H1 (cell line): ENCODE measurements around the gene RBM34. TPM values are rescaled to one million over a fixed set of nuclear protein-coding genes. Genes with fewer than 3 reads are reported as not detected.
A peak's percentile ranks its signal among the peaks of the same experiment; 100 is the strongest.

Experiments
- CTCF ChIA-PET: fragments of 300-600 bp; sonication (Branson Sonifier 250); formaldehyde crosslinking; loops from one replicate; lab custom pipeline; 2021; ENCODE audit not compliant: partially characterized antibody; lab: Charles Lee
- POLR2A ChIA-PET: fragments of 300-600 bp; sonication (Branson Sonifier 250); formaldehyde crosslinking; loops from one replicate; lab custom pipeline; 2021; ENCODE audit warnings: inconsistent platforms; ENCODE audit not compliant: partially characterized antibody; lab: Charles Lee
- DNase-seq, 2 experiments: peaks; one replicate each; pipeline versions ENCODE4 v3.0.0 to v3.0.0-alpha.2; 2010 to 2022; ENCODE audit warnings: low spot score in 2 of 2, low read depth in 1 of 2, mixed read lengths in 1 of 2
- FAIRE-seq: peaks from 2 replicates; lab custom pipeline; 2011; peaks lifted over from hg19 to GRCh38; lab: Jason Lieb, UNC
- H2AFZ ChIP-seq: 2 replicates; pipeline ENCODE4 v1.8.1; 2012; ENCODE audit warnings: low read length, inconsistent platforms
- H2AK5ac ChIP-seq: 2 replicates; pipeline ENCODE4 v1.6.1; 2013; ENCODE audit warnings: low read depth, low read length
- H2BK120ac ChIP-seq: replicated peaks from 2 replicates; pipeline ENCODE3; 2013; ENCODE audit warnings: low read depth, low read length, inconsistent platforms
- H2BK12ac ChIP-seq: 2 replicates; pipeline ENCODE4 v1.6.1; 2013; ENCODE audit warnings: low read depth, low read length
- H2BK15ac ChIP-seq: 2 replicates; pipeline ENCODE4 v1.6.1; 2013; ENCODE audit warnings: low read length
- H2BK20ac ChIP-seq: 2 replicates; pipeline ENCODE4 v1.6.1; 2013; ENCODE audit warnings: low read length
- H2BK5ac ChIP-seq: 2 replicates; pipeline ENCODE4 v1.6.1; 2013; ENCODE audit warnings: low read depth, low read length
- H3K14ac ChIP-seq: 2 replicates; pipeline ENCODE4 v1.6.1; 2013; ENCODE audit warnings: inconsistent platforms; ENCODE audit not compliant: insufficient read length
- H3K18ac ChIP-seq: 2 replicates; pipeline ENCODE4 v1.6.1; 2013; ENCODE audit warnings: low read length; ENCODE audit errors: extremely low read depth
- H3K23ac ChIP-seq: 2 replicates; pipeline ENCODE4 v1.6.1; 2013; ENCODE audit warnings: inconsistent platforms; ENCODE audit not compliant: insufficient read length
- H3K23me2 ChIP-seq: 2 replicates; pipeline ENCODE4 v1.6.1; 2013; ENCODE audit warnings: low read depth, low read length
- H3K27ac ChIP-seq: 2 replicates; pipeline ENCODE4 v1.6.1; 2011; ENCODE audit warnings: low read depth, low read length, inconsistent platforms
- H3K27me3 ChIP-seq, 4 experiments: replicated peaks in 1 of 4; 1 replicate in 1 of 4; 2 replicates in 3 of 4; pipeline versions ENCODE4 v1.6.1 to v1.8.1; 2011 to 2013; ENCODE audit warnings: low read length in 3 of 4, mild to moderate bottlenecking in 3 of 4, inconsistent platforms in 2 of 4, mixed read lengths in 2 of 4, moderate library complexity in 1 of 4; ENCODE audit not compliant: control insufficient read depth in 3 of 4, insufficient read depth in 3 of 4; ENCODE audit errors: extremely low read depth in 1 of 4
- H3K36me3 ChIP-seq, 4 experiments: 2 replicates each; pipeline versions ENCODE4 v1.6.1 to v1.8.1; 2011 to 2013; ENCODE audit warnings: mild to moderate bottlenecking in 4 of 4, low read length in 3 of 4, moderate library complexity in 2 of 4, control low read depth in 1 of 4, inconsistent platforms in 1 of 4; ENCODE audit not compliant: insufficient read depth in 4 of 4, control insufficient read depth in 2 of 4
- H3K4ac ChIP-seq: replicated peaks from 2 replicates; pipeline ENCODE3; 2013; ENCODE audit warnings: low read length, low read depth, mixed read lengths, inconsistent platforms; ENCODE audit not compliant: insufficient read length
- H3K4me1 ChIP-seq, 4 experiments: replicated peaks in 1 of 4; 1 replicate in 1 of 4; 2 replicates in 3 of 4; pipeline versions ENCODE4 v1.6.1 to v1.8.1; 2011 to 2013; ENCODE audit warnings: low read length in 3 of 4, inconsistent platforms in 2 of 4, mixed read lengths in 1 of 4; ENCODE audit not compliant: insufficient read depth in 4 of 4, control insufficient read depth in 3 of 4
- H3K4me2 ChIP-seq, 2 experiments: 2 replicates each; pipeline versions ENCODE4 v1.6.1 to v1.8.1; 2011 to 2013; ENCODE audit warnings: low read depth in 2 of 2, low read length in 2 of 2, control low read depth in 1 of 2, inconsistent platforms in 1 of 2, mild to moderate bottlenecking in 1 of 2; ENCODE audit not compliant: insufficient read depth in 1 of 2
- H3K4me3 ChIP-seq, 4 experiments: fragments of 200-600, 300-600 bp in 1 of 4; sonication (generic), shearing (Covaris generic), sonication (Bioruptor Twin) in 1 of 4; 2 replicates each; pipeline versions ENCODE4 v1.5.1 to v1.8.1; 2011 to 2016; ENCODE audit warnings: low read length in 4 of 4, low read depth in 3 of 4, control low read depth in 2 of 4, inconsistent platforms in 2 of 4, mild to moderate bottlenecking in 2 of 4, mixed read lengths in 1 of 4, moderate library complexity in 1 of 4; ENCODE audit not compliant: insufficient read depth in 2 of 4; ENCODE audit errors: extremely low read depth in 1 of 4
- H3K56ac ChIP-seq: replicated peaks from 2 replicates; pipeline ENCODE3; 2013; ENCODE audit warnings: low read depth, mild to moderate bottlenecking, mixed read lengths, low read length, inconsistent platforms; ENCODE audit not compliant: insufficient read length
- H3K79me1 ChIP-seq: 2 replicates; pipeline ENCODE4 v1.6.1; 2013; ENCODE audit warnings: low read depth, low read length, control low read depth
- H3K79me2 ChIP-seq, 2 experiments: 2 replicates each; pipeline versions ENCODE4 v1.6.1 to v1.8.1; 2012 to 2013; ENCODE audit warnings: low read length in 2 of 2, mild to moderate bottlenecking in 2 of 2, inconsistent platforms in 1 of 2; ENCODE audit not compliant: insufficient read depth in 2 of 2, control insufficient read depth in 1 of 2
- H3K9ac ChIP-seq, 4 experiments: replicated peaks in 1 of 4; 1 replicate in 1 of 4; 2 replicates in 3 of 4; pipeline versions ENCODE4 v1.6.1 to v1.8.1; 2011 to 2013; ENCODE audit warnings: low read depth in 3 of 4, low read length in 3 of 4, control low read depth in 2 of 4, mild to moderate bottlenecking in 2 of 4, moderate library complexity in 2 of 4, inconsistent platforms in 1 of 4; ENCODE audit errors: extremely low read depth in 1 of 4
- H3K9me3 ChIP-seq, 2 experiments: 2 replicates each; pipeline versions ENCODE4 v1.6.1 to v1.8.1; 2012 to 2013; ENCODE audit warnings: mild to moderate bottlenecking in 2 of 2, moderate library complexity in 2 of 2, control low read depth in 1 of 2, inconsistent platforms in 1 of 2, low read depth in 1 of 2, low read length in 1 of 2, mixed read lengths in 1 of 2; ENCODE audit not compliant: insufficient read depth in 2 of 2
- H4K20me1 ChIP-seq, 2 experiments: replicated peaks in 1 of 2; 2 replicates each; pipeline versions ENCODE3 to v1.8.1; 2011 to 2013; ENCODE audit warnings: inconsistent platforms in 2 of 2, low read length in 2 of 2, mild to moderate bottlenecking in 1 of 2; ENCODE audit not compliant: insufficient read depth in 2 of 2, control insufficient read depth in 1 of 2
- H4K5ac ChIP-seq: 2 replicates; pipeline ENCODE4 v1.6.1; 2013; ENCODE audit warnings: low read length, low read depth, mixed read lengths, inconsistent platforms; ENCODE audit not compliant: insufficient read length
- H4K8ac ChIP-seq: 2 replicates; pipeline ENCODE4 v1.8.0; 2013; ENCODE audit warnings: mild to moderate bottlenecking, moderate library complexity, low read length, inconsistent platforms; ENCODE audit not compliant: insufficient read depth; ENCODE audit errors: extremely low read depth
- H4K91ac ChIP-seq: replicated peaks from 2 replicates; pipeline ENCODE3; 2013; ENCODE audit warnings: low read length, mixed read lengths, inconsistent platforms; ENCODE audit not compliant: insufficient read length
- BCL11A ChIP-seq, 2 experiments: IDR thresholded peaks; one replicate each; pipeline ENCODE4 v1.6.1; 2011; ENCODE audit warnings: low read depth in 2 of 2, low read length in 2 of 2, mild to moderate bottlenecking in 2 of 2
- CBX8 ChIP-seq: fragments of 300-800, 300-1000 bp; sonication (generic); IDR thresholded peaks from 2 replicates; pipeline ENCODE4 v1.7.1; 2016; ENCODE audit warnings: low read depth, low read length, borderline replicate concordance
- EZH2 ChIP-seq: fragments of 200-600 bp; sonication (generic); IDR thresholded peaks from 2 replicates; pipeline ENCODE4 v1.7.1; 2012; ENCODE audit warnings: low read depth, mild to moderate bottlenecking, moderate library complexity, low read length, inconsistent platforms; ENCODE audit not compliant: severe bottlenecking
- GABPA ChIP-seq: IDR thresholded peaks from 2 replicates; pipeline ENCODE4 v1.6.1; 2011; ENCODE audit warnings: mild to moderate bottlenecking, low read length, moderate library complexity, borderline replicate concordance; ENCODE audit not compliant: insufficient read depth
- RFX5 ChIP-seq: IDR thresholded peaks from 2 replicates; pipeline ENCODE4 v1.6.1; 2011; ENCODE audit warnings: low read depth, low read length, improper control_type of control experiment, borderline replicate concordance
- RNF2 ChIP-seq: fragments of 200-900, 300-1000 bp; sonication (generic); IDR thresholded peaks from 2 replicates; pipeline ENCODE4 v1.7.1; 2016; ENCODE audit warnings: borderline replicate concordance, low read depth, mild to moderate bottlenecking, antibody characterized with exemption, low read length; ENCODE audit not compliant: poor library complexity, severe bottlenecking; ENCODE audit errors: missing control alignments
- SP1 ChIP-seq: IDR thresholded peaks from 2 replicates; pipeline ENCODE4 v1.6.1; 2011; ENCODE audit warnings: low read depth, low read length
- TAF1 ChIP-seq: IDR thresholded peaks from 2 replicates; pipeline ENCODE4 v1.6.1; 2011; ENCODE audit warnings: mild to moderate bottlenecking, low read depth, low read length
- WGBS, 2 experiments: shearing (Covaris generic) in 1 of 2; methylation state at CpG; one replicate each; pipeline versions ENCODE4 v1.1.6 to v1.1.7; 2013 to 2015; ENCODE audit warnings: low lambda C conversion rate in 2 of 2, mixed read lengths in 2 of 2, inconsistent platforms in 1 of 2, low coverage in 1 of 2, missing lambda C conversion rate in 1 of 2; ENCODE audit not compliant: insufficient replicate concordance in 2 of 2, insufficient coverage in 1 of 2, insufficient read length in 1 of 2; ENCODE audit errors: extremely low coverage in 1 of 2, missing lambda C conversion rate in 1 of 2; 5-methylcytosine and 5-hydroxymethylcytosine counted together
- polyA plus RNA-seq, 7 experiments: library from polyadenylated mRNA; depleted of rRNA in 3 of 7; stranded (reverse) in 5 of 7; unstranded in 2 of 7; fragments of >200 nt in 5 of 7; fragments of 200-250 nt in 2 of 7; gene quantifications; 1 replicate in 5 of 7; 2 replicates in 1 of 7; 4 replicates in 1 of 7; pipeline versions ENCODE4 v1.2.1 to v1.2.3, GENCODE V29; 2011 to 2013; ENCODE audit warnings: missing spikeins in 2 of 7, mixed read lengths in 2 of 7
- total RNA-seq: library from RNA; stranded (reverse); fragmentation: NEBNext Ultra II Directional; extraction: Animal tissue kit (Norgen Biotek cat#: 25700); gene quantifications from 2 replicates; pipeline ENCODE4 v1.2.1, GENCODE V29; 2021
- TF ChIP-seq, protein P1 (sequence below), 3 experiments: IDR thresholded peaks; 1 replicate in 2 of 3; 2 replicates in 1 of 3; pipeline versions ENCODE4 v1.5.1 to v1.6.1; 2011; ENCODE audit warnings: low read length in 3 of 3, mild to moderate bottlenecking in 3 of 3, inconsistent platforms in 2 of 3, low read depth in 1 of 3, moderate library complexity in 1 of 3; ENCODE audit not compliant: insufficient read depth in 1 of 3; ENCODE audit errors: control extremely low read depth in 1 of 3

The RBM34 gene
- total and polyA plus RNA-seq, 2 of the 8 experiments (the other 6 are each of a cell fraction or from before 2014, with no cell fraction given) = 18.8 to 108 TPM

DNA sequence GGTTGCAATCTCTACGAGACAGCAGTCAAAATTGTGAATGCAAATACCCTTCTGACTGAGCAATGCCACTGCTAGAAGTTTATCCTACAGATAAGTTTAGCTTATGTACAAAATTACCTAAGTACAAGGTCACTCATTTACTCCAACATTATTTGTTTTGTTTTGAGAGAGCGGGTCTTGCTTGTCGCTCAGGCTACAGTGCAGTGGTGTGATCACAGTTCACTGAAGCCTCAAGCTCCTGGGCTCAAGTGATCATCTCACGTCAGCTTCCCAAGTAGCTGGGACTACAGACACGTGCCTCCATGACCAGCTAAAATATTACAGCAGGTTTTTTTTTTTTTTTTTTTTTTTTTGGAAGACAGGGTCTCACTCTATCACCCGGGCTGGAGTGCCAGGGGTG, 15.4 kb downstream of the RBM34 start:
- H3K9me3 ChIP-seq = no peaks in the 10 kb centered on the region
- no peaks in the 10 kb centered on the region for H3K4me1 ChIP-seq
- no peak overlapping the region for H2BK12ac ChIP-seq
- H4K20me1 ChIP-seq = peaks cover 2 to 10% of the 10 kb centered on the region in 2 experiments
- peaks cover 2% of the 10 kb centered on the region for H3K79me1 ChIP-seq
- no peak overlapping the region for H3K4me3 ChIP-seq
- FAIRE-seq = no peak
- no peak overlapping the region for H3K23ac ChIP-seq
- no peak overlapping the region for H2AK5ac ChIP-seq
- H4K91ac ChIP-seq = no peak overlapping the region
- H4K8ac ChIP-seq = no peak overlapping the region
- H3K36me3 ChIP-seq = peaks cover 15 to 73% (median 39%) of the 10 kb centered on the region in 4 experiments; a peak in 7 of 8 replicates
- WGBS, 2 experiments = 97% methylated on average over 6 of the region's 6 CpGs; no CpG with 5 or more reads in 1 of the 2 experiments
- no peak overlapping the region for H2BK5ac ChIP-seq
- POLR2A ChIA-PET = interaction anchor here (0.8 to 4.6 kb wide), 7 partner anchors 7 to 719 kb away, joined by 3 to 18 read pairs (median 4); partner anchors contain the start of gene TOMM20
- H3K9ac ChIP-seq = no peak overlapping the region
- H3K4ac ChIP-seq = no peak overlapping the region
- peak in 1 of 2 experiments; percentile 19 for DNase-seq
- no peak overlapping the region for H3K56ac ChIP-seq
- no peak overlapping the region for H2BK120ac ChIP-seq
- no peak overlapping the region for H3K27ac ChIP-seq
- H2BK20ac ChIP-seq = no peak overlapping the region
- peaks cover 0 to 7% of the 10 kb centered on the region in 2 experiments; a peak in 1 of 4 replicates for H3K79me2 ChIP-seq
- no peak for TF ChIP-seq GABPA
- no peak for TF ChIP-seq EZH2
- TF ChIP-seq TAF1 = no peak
- TF ChIP-seq SP1 = no peak
- no peak for TF ChIP-seq BCL11A (IDR thresholded peaks at IDR 0.05; ENCODE audit: low read depth in 2 of 2, low read length in 2 of 2)
- no peak for TF ChIP-seq CBX8
- TF ChIP-seq RFX5 = no peak
- no peak for TF ChIP-seq RNF2
- TF ChIP-seq, protein P1, sequence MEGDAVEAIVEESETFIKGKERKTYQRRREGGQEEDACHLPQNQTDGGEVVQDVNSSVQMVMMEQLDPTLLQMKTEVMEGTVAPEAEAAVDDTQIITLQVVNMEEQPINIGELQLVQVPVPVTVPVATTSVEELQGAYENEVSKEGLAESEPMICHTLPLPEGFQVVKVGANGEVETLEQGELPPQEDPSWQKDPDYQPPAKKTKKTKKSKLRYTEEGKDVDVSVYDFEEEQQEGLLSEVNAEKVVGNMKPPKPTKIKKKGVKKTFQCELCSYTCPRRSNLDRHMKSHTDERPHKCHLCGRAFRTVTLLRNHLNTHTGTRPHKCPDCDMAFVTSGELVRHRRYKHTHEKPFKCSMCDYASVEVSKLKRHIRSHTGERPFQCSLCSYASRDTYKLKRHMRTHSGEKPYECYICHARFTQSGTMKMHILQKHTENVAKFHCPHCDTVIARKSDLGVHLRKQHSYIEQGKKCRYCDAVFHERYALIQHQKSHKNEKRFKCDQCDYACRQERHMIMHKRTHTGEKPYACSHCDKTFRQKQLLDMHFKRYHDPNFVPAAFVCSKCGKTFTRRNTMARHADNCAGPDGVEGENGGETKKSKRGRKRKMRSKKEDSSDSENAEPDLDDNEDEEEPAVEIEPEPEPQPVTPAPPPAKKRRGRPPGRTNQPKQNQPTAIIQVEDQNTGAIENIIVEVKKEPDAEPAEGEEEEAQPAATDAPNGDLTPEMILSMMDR (IDR thresholded peaks at IDR 0.05; ENCODE audit: control extremely low read depth in 1 of 3, insufficient read depth in 1 of 3, low read depth in 1 of 3, low read length in 3 of 3) = no peak
- no peak overlapping the region for H2BK15ac ChIP-seq
- H3K4me2 ChIP-seq = no peak overlapping the region
- no peak overlapping the region for H3K18ac ChIP-seq
- no peaks in the 10 kb centered on the region for H3K27me3 ChIP-seq
- H4K5ac ChIP-seq = no peak overlapping the region
- H3K14ac ChIP-seq = no peak overlapping the region
- no peaks in the 10 kb centered on the region for H3K23me2 ChIP-seq
- CTCF ChIA-PET = no interaction called here
- H2AFZ ChIP-seq = no peak overlapping the region
